OCI-M2 (cell line): ENCODE measurements around the gene KCNK5.

Experiments used
- DNase-seq: peaks from one replicate; lab custom pipeline; 2025; ENCODE audit not compliant: unreplicated experiment; lab: John Stamatoyannopoulos, UW

The KCNK5 gene

GRCh38 chr6:39199231-39199940 lies 29.9 kb downstream of the KCNK5 start:
- no peak for DNase-seq

GRCh38 chr6:39198528-39198927 lies 30.7 kb downstream of the KCNK5 start:
- DNase-seq = no peak

- DNase-seq = no peak
Observed at GRCh38 chr6:39197922-39198500, 31.3 kb downstream of the KCNK5 start.

GRCh38 chr6:39197521-39197920 lies 31.8 kb downstream of the KCNK5 start:
- no peak for DNase-seq

- no peak for DNase-seq
Observed at GRCh38 chr6:39196673-39197091, 32.6 kb downstream of the KCNK5 start.

GRCh38 chr6:39195792-39196385 lies 33.4 kb downstream of the KCNK5 start:
- DNase-seq = no peak

- DNase-seq = no peak
Observed at GRCh38 chr6:39194466-39194865, 34.8 kb downstream of the KCNK5 start.

- no peak for DNase-seq
Observed at GRCh38 chr6:39193201-39193791, 36.0 kb downstream of the KCNK5 start.

- DNase-seq = no peak
Observed at GRCh38 chr6:39192736-39193135, 36.5 kb downstream of the KCNK5 start.

- no peak for DNase-seq
Observed at GRCh38 chr6:39191236-39191930, 37.9 kb downstream of the KCNK5 start.

- no peak for DNase-seq
Observed at GRCh38 chr6:39190545-39191235, 38.6 kb downstream of the KCNK5 start.

GRCh38 chr6:39189915-39190544 lies 39.2 kb downstream of the KCNK5 start:
- no peak for DNase-seq

GRCh38 chr6:39189131-39189530 lies 40.1 kb downstream of the KCNK5 start:
- DNase-seq = no peak

GRCh38 chr6:39188571-39188970 lies 40.7 kb downstream of the KCNK5 start:
- DNase-seq = no peak

GRCh38 chr6:39188098-39188450 lies 41.2 kb downstream of the KCNK5 start:
- DNase-seq = no peak

GRCh38 chr6:39184906-39185580 lies 44.2 kb downstream of the KCNK5 start:
- DNase-seq = no peak

- no peak for DNase-seq
Observed at GRCh38 chr6:39182604-39183003, 46.7 kb downstream of the KCNK5 start.

- DNase-seq = no peak
Observed at GRCh38 chr6:39181826-39182225, 47.4 kb downstream of the KCNK5 start.

- DNase-seq = no peak
Observed at GRCh38 chr6:39181333-39181732, 47.9 kb downstream of the KCNK5 start.

- no peak for DNase-seq
Observed at GRCh38 chr6:39178804-39179203, 50.5 kb downstream of the KCNK5 start.
